Measurements from ENCODE around the gene RYR2.

RYR2 gene

DNA sequence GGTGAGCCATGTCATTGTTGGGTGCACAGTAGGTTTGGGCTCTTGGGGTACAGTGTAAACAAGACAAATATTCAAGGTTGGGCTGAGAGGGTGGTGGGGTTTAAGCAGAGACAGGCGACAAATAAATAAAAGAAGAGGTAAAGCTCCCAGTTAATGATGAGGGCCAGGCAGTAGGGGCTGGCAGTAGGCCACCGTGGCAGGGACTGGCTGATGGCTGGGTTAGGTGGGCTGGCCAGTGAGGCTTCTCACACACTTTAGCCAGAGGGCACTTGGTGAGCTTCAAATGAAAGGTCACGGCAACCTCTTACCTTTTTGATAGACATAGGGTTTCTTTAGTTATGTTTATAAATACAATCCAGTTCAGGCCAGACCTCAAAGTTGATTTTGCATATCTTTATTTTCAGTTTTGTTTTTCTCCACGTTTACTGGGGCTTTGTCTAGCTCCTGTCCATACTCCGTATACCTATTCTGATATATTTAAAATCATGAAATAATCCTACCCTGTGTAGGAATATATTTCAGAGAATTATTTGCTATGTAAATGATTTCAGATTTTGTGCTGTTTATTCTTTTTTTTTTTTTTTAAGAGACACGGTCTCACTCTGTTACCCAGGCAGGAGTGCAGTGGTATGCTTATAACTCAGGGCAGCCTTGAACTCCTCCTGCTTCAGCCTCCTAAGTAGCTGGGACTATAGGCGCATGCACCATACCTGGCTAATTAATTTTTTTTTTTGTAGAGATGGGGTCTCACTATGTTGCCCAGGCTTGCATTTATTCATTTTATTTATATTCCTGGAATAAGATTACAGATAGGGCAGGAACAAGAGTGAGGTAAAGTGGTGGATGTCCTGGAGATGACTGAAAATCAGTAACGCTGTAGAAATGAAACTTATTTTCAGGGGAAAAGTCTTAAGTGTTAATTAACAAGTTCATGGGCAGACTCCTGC is 122.7 kb downstream of the RYR2 start:
- Histone ChIP-seq H2AFZ (ENCODE audit: low read length) (no peak overlapping the region), H3K4me2 (ENCODE audit: low read length) (no peak overlapping the region), H3K79me2 (ENCODE audit: insufficient read depth, low read length) (no peaks in the 10 kb centered on the region), H3K9me2 (ENCODE audit: low read depth, low read length) (no peaks in the 10 kb centered on the region), H3K36me3 (ENCODE audit: insufficient read depth, low read length) (no peaks in the 10 kb centered on the region), H3K4me3 (ENCODE audit: low read depth, low read length, poor library complexity, severe bottlenecking) (no peak overlapping the region), H4K20me1 (ENCODE audit: insufficient read depth, low read length) (no peaks in the 10 kb centered on the region), H3K9me3 (ENCODE audit: low read length) (no peaks in the 10 kb centered on the region), H3K27me3 (ENCODE audit: insufficient read depth, low read length) (no peaks in the 10 kb centered on the region), H3F3A (ENCODE audit: insufficient read depth, low read length) (no peaks in the 10 kb centered on the region), H3K4me1 (ENCODE audit: insufficient read depth, low read length, severe bottlenecking) (no peaks in the 10 kb centered on the region), H3K27ac (ENCODE audit: low read depth, low read length, poor library complexity, severe bottlenecking) (no peak overlapping the region), H3K9ac (ENCODE audit: low read length) (no peak overlapping the region)
- TF ChIP-seq EZH2 (IDR thresholded peaks at IDR 0.05; ENCODE audit: borderline replicate concordance, low read length): no peak
- TF ChIP-seq, protein P1, sequence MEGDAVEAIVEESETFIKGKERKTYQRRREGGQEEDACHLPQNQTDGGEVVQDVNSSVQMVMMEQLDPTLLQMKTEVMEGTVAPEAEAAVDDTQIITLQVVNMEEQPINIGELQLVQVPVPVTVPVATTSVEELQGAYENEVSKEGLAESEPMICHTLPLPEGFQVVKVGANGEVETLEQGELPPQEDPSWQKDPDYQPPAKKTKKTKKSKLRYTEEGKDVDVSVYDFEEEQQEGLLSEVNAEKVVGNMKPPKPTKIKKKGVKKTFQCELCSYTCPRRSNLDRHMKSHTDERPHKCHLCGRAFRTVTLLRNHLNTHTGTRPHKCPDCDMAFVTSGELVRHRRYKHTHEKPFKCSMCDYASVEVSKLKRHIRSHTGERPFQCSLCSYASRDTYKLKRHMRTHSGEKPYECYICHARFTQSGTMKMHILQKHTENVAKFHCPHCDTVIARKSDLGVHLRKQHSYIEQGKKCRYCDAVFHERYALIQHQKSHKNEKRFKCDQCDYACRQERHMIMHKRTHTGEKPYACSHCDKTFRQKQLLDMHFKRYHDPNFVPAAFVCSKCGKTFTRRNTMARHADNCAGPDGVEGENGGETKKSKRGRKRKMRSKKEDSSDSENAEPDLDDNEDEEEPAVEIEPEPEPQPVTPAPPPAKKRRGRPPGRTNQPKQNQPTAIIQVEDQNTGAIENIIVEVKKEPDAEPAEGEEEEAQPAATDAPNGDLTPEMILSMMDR (IDR thresholded peaks at IDR 0.05; ENCODE audit: low read length): no peak

DNA sequence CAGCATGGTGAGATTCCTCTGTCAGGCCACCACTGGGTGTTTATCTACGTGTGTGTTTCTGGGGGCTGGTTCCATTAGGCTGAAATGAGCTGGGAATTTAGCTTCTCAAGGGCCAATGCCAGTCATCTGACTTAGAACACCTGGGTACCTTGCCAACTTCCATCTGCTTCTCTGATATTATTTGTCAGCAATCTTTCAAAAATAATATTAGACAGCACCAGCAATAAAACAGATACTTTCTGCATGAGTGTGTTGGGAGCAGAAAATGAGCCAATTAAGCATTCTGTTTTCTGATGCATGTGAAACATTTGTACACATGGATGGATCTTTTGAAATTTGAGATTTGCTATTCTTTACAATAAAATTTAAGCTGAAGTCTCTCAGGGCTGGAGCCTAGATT is 124.1 kb downstream of the RYR2 start:
- TF ChIP-seq EZH2 (IDR thresholded peaks at IDR 0.05; ENCODE audit: borderline replicate concordance, low read length): no peak
- TF ChIP-seq, protein P1 (IDR thresholded peaks at IDR 0.05; ENCODE audit: low read length): no peak
- H3F3A ChIP-seq (ENCODE audit: insufficient read depth, low read length): no peaks in the 10 kb centered on the region
- H3K4me3 ChIP-seq (ENCODE audit: low read depth, low read length, poor library complexity, severe bottlenecking): no peak overlapping the region
- H3K4me2 ChIP-seq (ENCODE audit: low read length): no peak overlapping the region
- no peaks in the 10 kb centered on the region for H3K79me2 ChIP-seq (ENCODE audit: insufficient read depth, low read length)
- no peak overlapping the region for H3K9ac ChIP-seq (ENCODE audit: low read length)
- H3K4me1 ChIP-seq (ENCODE audit: insufficient read depth, low read length, severe bottlenecking): no peaks in the 10 kb centered on the region
- no peaks in the 10 kb centered on the region for H3K27me3 ChIP-seq (ENCODE audit: insufficient read depth, low read length)
- H4K20me1 ChIP-seq (ENCODE audit: insufficient read depth, low read length): no peaks in the 10 kb centered on the region
- no peak overlapping the region for H3K27ac ChIP-seq (ENCODE audit: low read depth, low read length, poor library complexity, severe bottlenecking)
- H3K9me3 ChIP-seq (ENCODE audit: low read length): no peaks in the 10 kb centered on the region
- H3K9me2 ChIP-seq (ENCODE audit: low read depth, low read length): no peaks in the 10 kb centered on the region
- H2AFZ ChIP-seq (ENCODE audit: low read length): no peak overlapping the region
- no peaks in the 10 kb centered on the region for H3K36me3 ChIP-seq (ENCODE audit: insufficient read depth, low read length)

DNA sequence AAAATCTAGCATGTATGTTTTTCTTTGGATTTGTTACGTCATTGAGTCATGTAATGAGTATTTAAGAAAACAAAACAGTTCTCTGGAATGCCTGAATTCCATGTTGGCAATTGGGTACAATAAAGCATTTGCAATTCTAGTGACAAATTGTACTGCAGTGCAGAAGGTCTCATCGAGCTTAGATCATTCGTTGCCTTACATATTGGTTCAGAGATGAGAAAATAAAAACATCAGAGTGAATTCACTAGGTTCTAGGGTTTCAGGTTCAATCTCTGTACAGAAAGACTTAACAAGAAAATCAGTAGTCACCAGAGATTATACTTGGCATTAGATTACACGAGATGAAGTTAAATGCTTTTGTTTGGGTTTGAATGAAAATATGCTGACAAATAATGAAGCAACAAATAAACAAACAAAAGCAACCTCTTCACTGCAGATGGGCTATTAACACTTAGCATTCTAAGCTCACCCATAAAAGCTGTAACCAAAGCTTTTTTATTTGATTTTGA is 124.7 kb downstream of the RYR2 start:
- TF ChIP-seq EZH2 (IDR thresholded peaks at IDR 0.05; ENCODE audit: borderline replicate concordance, low read length): no peak
- TF ChIP-seq, protein P1 (IDR thresholded peaks at IDR 0.05; ENCODE audit: low read length): no peak
- Histone ChIP-seq H3K27ac (ENCODE audit: low read depth, low read length, poor library complexity, severe bottlenecking) (no peak overlapping the region), H3K79me2 (ENCODE audit: insufficient read depth, low read length) (no peaks in the 10 kb centered on the region), H3K9me3 (ENCODE audit: low read length) (no peaks in the 10 kb centered on the region), H3F3A (ENCODE audit: insufficient read depth, low read length) (no peaks in the 10 kb centered on the region), H4K20me1 (ENCODE audit: insufficient read depth, low read length) (no peaks in the 10 kb centered on the region), H3K4me2 (ENCODE audit: low read length) (no peak overlapping the region), H2AFZ (ENCODE audit: low read length) (no peak overlapping the region), H3K9ac (ENCODE audit: low read length) (no peak overlapping the region), H3K4me1 (ENCODE audit: insufficient read depth, low read length, severe bottlenecking) (no peaks in the 10 kb centered on the region), H3K36me3 (ENCODE audit: insufficient read depth, low read length) (no peaks in the 10 kb centered on the region), H3K4me3 (ENCODE audit: low read depth, low read length, poor library complexity, severe bottlenecking) (no peak overlapping the region), H3K9me2 (ENCODE audit: low read depth, low read length) (no peaks in the 10 kb centered on the region), H3K27me3 (ENCODE audit: insufficient read depth, low read length) (no peaks in the 10 kb centered on the region)
